ENCODE data around the gene LNX1. TPM values are rescaled to one million over a fixed set of nuclear protein-coding genes. Genes with fewer than 3 reads are reported as not detected.

LNX1 gene
- total RNA-seq, 1 experiment from 2014 or later = 1.7 TPM

DNA sequence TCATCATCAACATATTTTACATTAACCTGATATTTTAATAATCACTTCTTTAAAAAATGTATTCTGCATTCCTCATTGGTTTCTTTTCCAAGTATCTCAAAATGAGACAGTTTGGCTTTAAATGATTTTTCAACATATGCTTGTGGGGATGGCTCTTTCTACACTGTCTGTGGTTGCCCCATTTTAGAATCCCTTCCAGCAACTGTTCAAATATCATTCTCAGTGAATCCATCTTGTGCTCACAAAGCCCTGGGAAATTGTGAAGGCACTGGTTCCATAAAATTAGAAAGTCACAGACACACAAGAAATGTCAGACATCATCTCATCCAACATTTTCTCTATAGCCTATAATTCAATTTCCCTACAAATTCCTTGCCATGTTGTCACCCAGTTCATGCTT lies 103.5 kb downstream of the LNX1 start:
- H4K5ac ChIP-seq (ENCODE audit: insufficient read length, low read depth, low read length) = no peak overlapping the region
- H4K8ac ChIP-seq (replicated peaks; ENCODE audit: insufficient read length, low read depth, low read length) = no peak overlapping the region
- Mint-ChIP-seq H3K27ac (no peak overlapping the region), H3K27me3 (ENCODE audit: low read depth) (no peaks in the 10 kb centered on the region; the same call in none of the 2 replicates), H3K4me3 (no peak overlapping the region), H3K4me1 (peaks cover 14 to 16% of the 10 kb centered on the region in 2 experiments), H3K9me3 (no peaks in the 10 kb centered on the region), H3K36me3 (ENCODE audit: insufficient read depth in 1 of 3, low read depth in 3 of 3) (peaks cover 0 to 5% (median 0%) of the 10 kb centered on the region in 3 experiments; a peak in 2 of 7 replicates)
- H3T11ph ChIP-seq (ENCODE audit: low read length) = no peak overlapping the region
- H3K4ac ChIP-seq (ENCODE audit: low read depth, low read length) = no peak overlapping the region
- H3K23ac ChIP-seq (ENCODE audit: insufficient read length, low read depth, low read length) = no peak overlapping the region
- no peak overlapping the region for H2BK20ac ChIP-seq (ENCODE audit: low read depth, low read length, poor library complexity, severe bottlenecking)
- no peaks in the 10 kb centered on the region for H3K9me3 ChIP-seq (ENCODE audit: control insufficient read depth, low read depth, low read length)
- no peak overlapping the region for H3K4me2 ChIP-seq (ENCODE audit: insufficient read depth, insufficient read length, low read length)
- no peaks in the 10 kb centered on the region for H3K79me2 ChIP-seq (ENCODE audit: insufficient read depth, low read length)
- no peaks in the 10 kb centered on the region for H3K23me2 ChIP-seq (ENCODE audit: insufficient read length, low read depth, low read length, poor library complexity, severe bottlenecking)
- no peak overlapping the region for H2BK15ac ChIP-seq (ENCODE audit: low read depth, low read length)
- H3K18ac ChIP-seq (ENCODE audit: insufficient read length, low read depth, low read length) = no peak overlapping the region
- no peaks in the 10 kb centered on the region for H4K20me1 ChIP-seq (ENCODE audit: control insufficient read depth, insufficient read depth, insufficient read length)
- H3K79me1 ChIP-seq (ENCODE audit: insufficient read depth, low read depth, low read length, poor library complexity, severe bottlenecking) = no peaks in the 10 kb centered on the region
- H4K91ac ChIP-seq (ENCODE audit: insufficient read length, low read depth, low read length) = no peak overlapping the region
- H2BK12ac ChIP-seq (ENCODE audit: insufficient read length, low read depth, low read length) = no peak overlapping the region
- H3K27me3 ChIP-seq (ENCODE audit: insufficient read depth, low read length) = no peaks in the 10 kb centered on the region
- no peak overlapping the region for H3K56ac ChIP-seq (ENCODE audit: insufficient read length, low read depth, low read length)
- H3K14ac ChIP-seq (ENCODE audit: insufficient read depth, low read length) = no peak overlapping the region
- no peak overlapping the region for H2BK5ac ChIP-seq (ENCODE audit: insufficient read length, low read length)
- H2AFZ ChIP-seq (ENCODE audit: low read length) = no peak overlapping the region
- H3K9ac ChIP-seq (ENCODE audit: extremely low read depth, insufficient read length, low read length) = no peak overlapping the region
- no peak overlapping the region for H3K27ac ChIP-seq (ENCODE audit: insufficient read length, low read depth, low read length)
- H3K4me1 ChIP-seq (ENCODE audit: insufficient read depth, low read length) = no peaks in the 10 kb centered on the region
- no peak overlapping the region for H2AK5ac ChIP-seq (ENCODE audit: insufficient read length, low read length)
- TF ChIP-seq, protein P1, sequence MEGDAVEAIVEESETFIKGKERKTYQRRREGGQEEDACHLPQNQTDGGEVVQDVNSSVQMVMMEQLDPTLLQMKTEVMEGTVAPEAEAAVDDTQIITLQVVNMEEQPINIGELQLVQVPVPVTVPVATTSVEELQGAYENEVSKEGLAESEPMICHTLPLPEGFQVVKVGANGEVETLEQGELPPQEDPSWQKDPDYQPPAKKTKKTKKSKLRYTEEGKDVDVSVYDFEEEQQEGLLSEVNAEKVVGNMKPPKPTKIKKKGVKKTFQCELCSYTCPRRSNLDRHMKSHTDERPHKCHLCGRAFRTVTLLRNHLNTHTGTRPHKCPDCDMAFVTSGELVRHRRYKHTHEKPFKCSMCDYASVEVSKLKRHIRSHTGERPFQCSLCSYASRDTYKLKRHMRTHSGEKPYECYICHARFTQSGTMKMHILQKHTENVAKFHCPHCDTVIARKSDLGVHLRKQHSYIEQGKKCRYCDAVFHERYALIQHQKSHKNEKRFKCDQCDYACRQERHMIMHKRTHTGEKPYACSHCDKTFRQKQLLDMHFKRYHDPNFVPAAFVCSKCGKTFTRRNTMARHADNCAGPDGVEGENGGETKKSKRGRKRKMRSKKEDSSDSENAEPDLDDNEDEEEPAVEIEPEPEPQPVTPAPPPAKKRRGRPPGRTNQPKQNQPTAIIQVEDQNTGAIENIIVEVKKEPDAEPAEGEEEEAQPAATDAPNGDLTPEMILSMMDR (conservative IDR thresholded peaks at IDR 0.05) = no peak
- DNase-seq = no peak
- no peak overlapping the region for H2BK120ac ChIP-seq (ENCODE audit: low read depth, low read length, poor library complexity, severe bottlenecking)
